HFFc6 (cell line): ENCODE results near the gene PPFIBP2. TPM values are rescaled to one million over a fixed set of nuclear protein-coding genes. Genes with fewer than 3 reads are reported as not detected.

Experiments
- DNase-seq: peaks from one replicate; pipeline ENCODE4 v3.0.0-alpha.2; 2018
- H3K27ac Mint-ChIP-seq: 2 replicates; pipeline ENCODE4 v1.8.0; 2020; ENCODE audit warnings: mild to moderate bottlenecking, mixed read lengths
- H3K27me3 Mint-ChIP-seq: 2 replicates; pipeline ENCODE4 v1.8.0; 2021; ENCODE audit warnings: mild to moderate bottlenecking, moderate library complexity, mixed read lengths; ENCODE audit not compliant: insufficient read depth
- H3K36me3 Mint-ChIP-seq: 2 replicates; pipeline ENCODE4 v1.8.0; 2021; ENCODE audit warnings: low read depth, mixed read lengths
- H3K4me1 Mint-ChIP-seq: 2 replicates; pipeline ENCODE4 v1.8.0; 2020; ENCODE audit warnings: low read depth, mixed read lengths
- H3K4me3 Mint-ChIP-seq: 2 replicates; pipeline ENCODE4 v1.8.0; 2020; ENCODE audit warnings: mild to moderate bottlenecking, moderate library complexity, mixed read lengths
- H3K9me3 Mint-ChIP-seq: 2 replicates; pipeline ENCODE4 v1.8.0; 2020; ENCODE audit warnings: mild to moderate bottlenecking, mixed read lengths
- CTCF ChIP-seq: fragments of 200-600 bp; sonication (generic); IDR thresholded peaks from 2 replicates; pipeline ENCODE4 v1.5.0; 2021; ENCODE audit warnings: antibody characterized with exemption, mild to moderate bottlenecking
- total RNA-seq, 6 experiments: library from RNA; stranded (reverse); fragmentation: NEBNext Ultra II Directional; extraction: Animal tissue kit (Norgen Biotek cat#: 25700); gene quantifications; 2 replicates in 1 of 6; 3 replicates in 5 of 6; pipeline ENCODE4 v1.2.3, GENCODE V29; 2021

The PPFIBP2 gene
- total RNA-seq, 6 experiments from 2014 or later = 6.0 to 8.5 (median 7.3) TPM

- no peaks in the 10 kb centered on the region for H3K36me3 Mint-ChIP-seq
- TF ChIP-seq CTCF = no peak
These were observed 175.4 kb downstream of the PPFIBP2 start for GRCh38 chr11:7689239-7689638.

GRCh38 chr11:7690648-7691047 lies 176.8 kb downstream of the PPFIBP2 start:
- no peak overlapping the region for H3K4me3 Mint-ChIP-seq
- H3K4me1 Mint-ChIP-seq = peaks cover 11% of the 10 kb centered on the region
- DNase-seq = no peak
- no peak for TF ChIP-seq CTCF
- H3K27ac Mint-ChIP-seq = no peak overlapping the region
- no peaks in the 10 kb centered on the region for H3K9me3 Mint-ChIP-seq
- H3K36me3 Mint-ChIP-seq = no peaks in the 10 kb centered on the region
- H3K27me3 Mint-ChIP-seq = peaks cover 16% of the 10 kb centered on the region

More at GRCh38 chr11:7689239-7689638, 175.4 kb downstream of the PPFIBP2 start:
- Mint-ChIP-seq H3K27ac (no peak overlapping the region), H3K27me3 (peaks cover 17% of the 10 kb centered on the region), H3K4me1 (peaks cover 9% of the 10 kb centered on the region), H3K9me3 (no peaks in the 10 kb centered on the region), H3K4me3 (no peak overlapping the region)
- DNase-seq = no peak

GRCh38 chr11:7691759-7692350 lies 178.1 kb downstream of the PPFIBP2 start:
- no peaks in the 10 kb centered on the region for H3K36me3 Mint-ChIP-seq
- peaks cover 11% of the 10 kb centered on the region for H3K4me1 Mint-ChIP-seq
- TF ChIP-seq CTCF = no peak
- no peak overlapping the region for H3K27ac Mint-ChIP-seq
- H3K4me3 Mint-ChIP-seq = no peak overlapping the region
- DNase-seq = no peak
- H3K9me3 Mint-ChIP-seq = no peaks in the 10 kb centered on the region
- peaks cover 15% of the 10 kb centered on the region for H3K27me3 Mint-ChIP-seq

- H3K27me3 Mint-ChIP-seq = peaks cover 15% of the 10 kb centered on the region
- H3K4me1 Mint-ChIP-seq = peaks cover 11% of the 10 kb centered on the region
- H3K9me3 Mint-ChIP-seq = no peaks in the 10 kb centered on the region
- no peaks in the 10 kb centered on the region for H3K36me3 Mint-ChIP-seq
- H3K4me3 Mint-ChIP-seq = no peak overlapping the region
- no peak for TF ChIP-seq CTCF
- no peak overlapping the region for H3K27ac Mint-ChIP-seq
- no peak for DNase-seq
These were observed 178.6 kb downstream of the PPFIBP2 start for GRCh38 chr11:7692426-7692825.

GRCh38 chr11:7694235-7694634 lies 180.4 kb downstream of the PPFIBP2 start:
- Mint-ChIP-seq H3K9me3 (no peaks in the 10 kb centered on the region), H3K4me3 (no peak overlapping the region), H3K27ac (no peak overlapping the region), H3K36me3 (no peaks in the 10 kb centered on the region), H3K4me1 (peaks cover 11% of the 10 kb centered on the region), H3K27me3 (peaks cover 20% of the 10 kb centered on the region)
- no peak for TF ChIP-seq CTCF
- DNase-seq = no peak
